ENCODE measurements around the gene EXOC6.
"Not testable (repeated sequence)": the region's sequence is repeated elsewhere in the genome, so short reads cannot be mapped to it uniquely, and the experiment has no call there.

The EXOC6 gene

GRCh38 chr10:92880917-92881316 lies 32.6 kb downstream of the EXOC6 start:
- DNase-seq: no peak

- peak; percentile 29 for DNase-seq
Measured at GRCh38 chr10:92886334-92886961, 38.1 kb downstream of the EXOC6 start.

GRCh38 chr10:92890471-92890870 lies 42.2 kb downstream of the EXOC6 start:
- DNase-seq: no peak

GRCh38 chr10:92891885-92892690 lies 43.8 kb downstream of the EXOC6 start:
- peak; percentile 91 for DNase-seq

- no peak for DNase-seq
Measured at GRCh38 chr10:92892691-92893054, 44.4 kb downstream of the EXOC6 start.

GRCh38 chr10:92894081-92894655 lies 45.8 kb downstream of the EXOC6 start:
- peak; percentile 23 for DNase-seq

GRCh38 chr10:92897916-92898315 lies 49.6 kb downstream of the EXOC6 start:
- no peak for DNase-seq

GRCh38 chr10:92901819-92902251 lies 53.5 kb downstream of the EXOC6 start:
- DNase-seq: no peak

- DNase-seq: no peak
Measured at GRCh38 chr10:92903633-92904032, 55.3 kb downstream of the EXOC6 start.

GRCh38 chr10:92907280-92907679 lies 59.0 kb downstream of the EXOC6 start:
- no peak for DNase-seq

GRCh38 chr10:92912631-92913030 lies 64.3 kb downstream of the EXOC6 start:
- not testable (repeated sequence) for DNase-seq

- no peak for DNase-seq
Measured at GRCh38 chr10:92913973-92914372, 65.7 kb downstream of the EXOC6 start.

- DNase-seq: peak; percentile 53
Measured at GRCh38 chr10:92914478-92915325, 66.4 kb downstream of the EXOC6 start.

GRCh38 chr10:92915892-92916291 lies 67.6 kb downstream of the EXOC6 start:
- DNase-seq: no peak

- no peak for DNase-seq
Measured at GRCh38 chr10:92916433-92916832, 68.1 kb downstream of the EXOC6 start.

- no peak for DNase-seq
Measured at GRCh38 chr10:92918603-92919002, 70.3 kb downstream of the EXOC6 start.

- no peak for DNase-seq
Measured at GRCh38 chr10:92920866-92921265, 72.5 kb downstream of the EXOC6 start.

- no peak for DNase-seq
Measured at GRCh38 chr10:92923416-92923815, 75.1 kb downstream of the EXOC6 start.

- no peak for DNase-seq
Measured at GRCh38 chr10:92929896-92930295, 81.6 kb downstream of the EXOC6 start.

- no peak for DNase-seq
Measured at GRCh38 chr10:92931597-92931996, 83.3 kb downstream of the EXOC6 start.

- no peak for DNase-seq
Measured at GRCh38 chr10:92937876-92938275, 89.6 kb downstream of the EXOC6 start.

GRCh38 chr10:92938841-92939240 lies 90.5 kb downstream of the EXOC6 start:
- DNase-seq: no peak

GRCh38 chr10:92942226-92942625 lies 93.9 kb downstream of the EXOC6 start:
- no peak for DNase-seq

Measured in NCI-H69 (cell line).